HepG2 (cell line): ENCODE data around the gene PGK2. TPM values are rescaled to one million over a fixed set of nuclear protein-coding genes. Genes with fewer than 3 reads are reported as not detected.

Experiments
- ATAC-seq: fragments of 200-7000 bp; cut with Tn5 transposase; 3 replicates; pipeline ENCODE4 v1.9.1; 2020; ENCODE audit warnings: mild to moderate bottlenecking, moderate library complexity
- BruUV-seq: library from RNA; stranded (reverse); fragments of 400-500 nt; replicated peaks from 2 replicates; lab custom pipeline; 2021; lab: Mats Ljungman, UMichigan
- CTCF ChIA-PET: fragments of 300-600 bp; formaldehyde crosslinking; extraction: SDS; loops from one replicate; lab custom pipeline; 2021; ENCODE audit warnings: low total read pairs, inconsistent platforms, low intra/inter-chr PET ratio; lab: Yijun Ruan, JAX
- POLR2A ChIA-PET: fragments of 350-600 bp; sonication (Branson Sonifier 250); formaldehyde crosslinking; loops from one replicate; lab custom pipeline; 2020; ENCODE audit warnings: antibody characterized with exemption, inconsistent platforms; lab: Yijun Ruan, JAX
- DNase-seq: peaks from one replicate; pipeline ENCODE4 v3.0.0-alpha.2; 2015; ENCODE audit warnings: low spot score
- FAIRE-seq: peaks from 3 replicates; lab custom pipeline; 2011; peaks lifted over from hg19 to GRCh38; lab: Jason Lieb, UNC
- H2AFZ ChIP-seq: one replicate; pipeline ENCODE4 v1.6.1; 2011; ENCODE audit warnings: low read length, inconsistent platforms
- H3K27ac ChIP-seq: fragments of 300-600 bp; 3 replicates; pipeline ENCODE4 v1.8.0; 2011; ENCODE audit warnings: mixed run types, mild to moderate bottlenecking, mixed read lengths, low read length, inconsistent platforms; ENCODE audit not compliant: insufficient read depth; ENCODE audit errors: extremely low read length
- H3K27me3 ChIP-seq, 2 experiments: fragments of 200-600 bp in 1 of 2; 2 replicates in 1 of 2; 3 replicates in 1 of 2; pipeline versions ENCODE4 v1.6.0 to v1.8.0; 2011; ENCODE audit warnings: low read length in 2 of 2, mild to moderate bottlenecking in 2 of 2, moderate library complexity in 2 of 2, inconsistent platforms in 1 of 2; ENCODE audit not compliant: insufficient read depth in 2 of 2, control insufficient read depth in 1 of 2
- H3K36me3 ChIP-seq, 2 experiments: fragments of 200-600 bp in 1 of 2; replicated peaks in 1 of 2; 2 replicates in 1 of 2; 3 replicates in 1 of 2; pipeline versions ENCODE4 v1.5.1 to v1.8.0; 2011; ENCODE audit warnings: low read length in 2 of 2, inconsistent platforms in 1 of 2; ENCODE audit not compliant: insufficient read depth in 2 of 2, control insufficient read depth in 1 of 2
- H3K4me1 ChIP-seq: 2 replicates; pipeline ENCODE4 v1.5.1; 2012; ENCODE audit warnings: low read length, inconsistent platforms; ENCODE audit not compliant: insufficient read depth
- H3K4me2 ChIP-seq: 2 replicates; pipeline ENCODE4 v1.6.0; 2011; ENCODE audit warnings: low read depth, low read length, inconsistent platforms
- H3K4me3 ChIP-seq, 3 experiments: fragments of 200-600 bp in 1 of 3; sonication (generic), shearing (Covaris generic) in 1 of 3; replicated peaks in 1 of 3; 2 replicates each; pipeline ENCODE4 v1.5.1; 2011 to 2016; ENCODE audit warnings: low read length in 3 of 3, inconsistent platforms in 2 of 3, low read depth in 2 of 3, mild to moderate bottlenecking in 2 of 3, control low read depth in 1 of 3, mixed read lengths in 1 of 3; ENCODE audit not compliant: insufficient read depth in 1 of 3
- H3K79me2 ChIP-seq: one replicate; pipeline ENCODE4 v1.6.1; 2011; ENCODE audit warnings: low read length, inconsistent platforms; ENCODE audit not compliant: insufficient read depth
- H3K9ac ChIP-seq: 2 replicates; pipeline ENCODE4 v1.6.0; 2011; ENCODE audit warnings: mild to moderate bottlenecking, low read depth, low read length, inconsistent platforms; ENCODE audit not compliant: insufficient read depth
- H3K9me3 ChIP-seq: 2 replicates; pipeline ENCODE4 v1.5.1; 2012; ENCODE audit warnings: mild to moderate bottlenecking, low read length
- H4K20me1 ChIP-seq: 2 replicates; pipeline ENCODE4 v1.6.0; 2011; ENCODE audit warnings: inconsistent platforms, mild to moderate bottlenecking, low read length, moderate library complexity; ENCODE audit not compliant: insufficient read depth
- EEA1 ChIP-seq: sonication (generic); formaldehyde crosslinking; IDR thresholded peaks from 2 replicates; pipeline ENCODE4 v1.5.1; 2020; ENCODE audit warnings: mild to moderate bottlenecking, missing genetic modification reagents, borderline replicate concordance
- FOXP1 ChIP-seq, 2 experiments: fragments of 450-650 bp in 1 of 2; IDR thresholded peaks; 2 replicates each; pipeline ENCODE4 v1.6.1; 2017 to 2018; ENCODE audit warnings: antibody characterized with exemption in 1 of 2
- GMEB2 ChIP-seq: IDR thresholded peaks from 2 replicates; pipeline ENCODE4 v1.6.1; 2016; ENCODE audit warnings: missing biosample characterization, missing genetic modification reagents, low read depth
- ZNF207 ChIP-seq: fragments of 450-650 bp; IDR thresholded peaks from 2 replicates; pipeline ENCODE4 v1.6.1; 2016; ENCODE audit warnings: antibody characterized with exemption, borderline replicate concordance
- ZNF501 ChIP-seq: sonication (generic); formaldehyde crosslinking; IDR thresholded peaks from 2 replicates; pipeline ENCODE4 v1.5.1; 2020; ENCODE audit warnings: mild to moderate bottlenecking, moderate library complexity, missing genetic modification reagents
- WGBS: methylation state at CpG from one replicate; pipeline ENCODE4 v1.1.6; 2017; ENCODE audit warnings: low lambda C conversion rate; 5-methylcytosine and 5-hydroxymethylcytosine counted together
- in situ Hi-C: cut with HindIII; loops from 2 replicates; pipeline ENCODE4 v1.10.0; 2017; ENCODE audit warnings: low pct_unique_long_range_greater_than_20kb; ENCODE audit not compliant: extremely low pct_ligation_motif_present
- intact Hi-C: fragments of 100-400 bp; cut with micrococcal nuclease; formaldehyde crosslinking; loops from one replicate; pipeline ENCODE4 v1.10.0; 2022; ENCODE audit not compliant: unreplicated experiment
- polyA plus RNA-seq, 8 experiments: library from polyadenylated mRNA; depleted of rRNA in 3 of 8; stranded (reverse) in 7 of 8; unstranded in 1 of 8; fragments of >200 nt; fragmentation: Illumina TruSeq in 4 of 8; extraction: Trizol in 4 of 8; gene quantifications; 2 replicates each; pipeline versions ENCODE4 v1.2.1 to v1.2.3, GENCODE V29; 2011 to 2016; ENCODE audit warnings: low read depth in 4 of 8, missing spikeins in 1 of 8, mixed read lengths in 1 of 8; ENCODE audit not compliant: insufficient read depth in 1 of 8
- total RNA-seq, 5 experiments: library from RNA; depleted of rRNA; stranded (reverse); fragments of >200 nt; fragmentation: Illumina TruSeq; extraction: Trizol; gene quantifications; 2 replicates each; pipeline ENCODE4 v1.2.3, GENCODE V29; 2016; ENCODE audit warnings: low read depth in 1 of 5
- TF ChIP-seq, protein P1 (sequence below): sonication (generic); formaldehyde crosslinking; IDR thresholded peaks from 2 replicates; pipeline ENCODE4 v1.4.0; 2020; ENCODE audit warnings: missing genetic modification reagents
- TF ChIP-seq, protein P2 (sequence below): fragments of 450-650 bp; IDR thresholded peaks from 2 replicates; pipeline ENCODE4 v1.6.1; 2016
- TF ChIP-seq, protein P3 (sequence below): IDR thresholded peaks from 2 replicates; pipeline ENCODE4 v1.6.1; 2018; ENCODE audit warnings: missing genetic modification reagents

The PGK2 gene
- total and polyA plus RNA-seq, 2 of the 13 experiments (the other 11 are each of a cell fraction or from before 2014, with no cell fraction given): not detected

DNA sequence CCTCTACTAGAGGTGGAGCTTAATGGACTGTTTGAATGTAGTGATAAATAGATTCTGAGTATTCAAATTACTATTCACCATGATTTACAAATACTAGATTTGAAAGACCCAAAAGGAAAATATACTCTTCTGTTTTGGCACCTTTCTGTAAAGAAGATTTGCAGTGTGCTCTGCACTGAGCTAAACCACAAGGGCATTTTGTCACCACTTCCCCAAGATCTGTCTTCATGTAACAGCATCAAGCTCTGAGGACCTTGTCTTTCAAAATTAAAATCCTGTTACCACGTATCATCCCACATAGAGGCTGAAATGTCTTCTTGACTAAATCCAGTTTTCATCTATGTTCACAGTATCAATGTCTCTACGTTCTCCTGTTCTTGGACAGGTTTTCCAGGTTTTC, 3.3 kb upstream of the PGK2 start:
- Histone ChIP-seq H3K27ac (no peak overlapping the region), H4K20me1 (no peaks in the 10 kb centered on the region), H3K4me1 (no peaks in the 10 kb centered on the region), H3K9ac (no peak overlapping the region), H3K79me2 (no peaks in the 10 kb centered on the region), H3K36me3 (no peaks in the 10 kb centered on the region), H3K4me3 (no peak overlapping the region), H3K9me3 (no peaks in the 10 kb centered on the region), H3K27me3 (no peaks in the 10 kb centered on the region), H3K4me2 (no peak overlapping the region), H2AFZ (no peak overlapping the region)
- ATAC-seq: no peak
- intact Hi-C loops: no loop called here
- 0% methylated on average over 2 of the region's 2 CpGs for WGBS
- in situ Hi-C loops: no loop called here
- no peak for DNase-seq
- no peak for FAIRE-seq
- TF ChIP-seq FOXP1 (IDR thresholded peaks at IDR 0.05) (no peak), FOXP1 (CRISPR knock-in tag; IDR thresholded peaks at IDR 0.05) (no peak), GMEB2 (no peak), ZNF207 (no peak), EEA1 (CRISPR knock-in tag) (no peak), ZNF501 (CRISPR knock-in tag) (no peak)
- TF ChIP-seq, protein P1, sequence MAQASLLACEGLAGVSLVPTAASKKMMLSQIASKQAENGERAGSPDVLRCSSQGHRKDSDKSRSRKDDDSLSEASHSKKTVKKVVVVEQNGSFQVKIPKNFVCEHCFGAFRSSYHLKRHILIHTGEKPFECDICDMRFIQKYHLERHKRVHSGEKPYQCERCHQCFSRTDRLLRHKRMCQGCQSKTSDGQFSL (CRISPR knock-in tag): no peak
- TF ChIP-seq, protein P2, sequence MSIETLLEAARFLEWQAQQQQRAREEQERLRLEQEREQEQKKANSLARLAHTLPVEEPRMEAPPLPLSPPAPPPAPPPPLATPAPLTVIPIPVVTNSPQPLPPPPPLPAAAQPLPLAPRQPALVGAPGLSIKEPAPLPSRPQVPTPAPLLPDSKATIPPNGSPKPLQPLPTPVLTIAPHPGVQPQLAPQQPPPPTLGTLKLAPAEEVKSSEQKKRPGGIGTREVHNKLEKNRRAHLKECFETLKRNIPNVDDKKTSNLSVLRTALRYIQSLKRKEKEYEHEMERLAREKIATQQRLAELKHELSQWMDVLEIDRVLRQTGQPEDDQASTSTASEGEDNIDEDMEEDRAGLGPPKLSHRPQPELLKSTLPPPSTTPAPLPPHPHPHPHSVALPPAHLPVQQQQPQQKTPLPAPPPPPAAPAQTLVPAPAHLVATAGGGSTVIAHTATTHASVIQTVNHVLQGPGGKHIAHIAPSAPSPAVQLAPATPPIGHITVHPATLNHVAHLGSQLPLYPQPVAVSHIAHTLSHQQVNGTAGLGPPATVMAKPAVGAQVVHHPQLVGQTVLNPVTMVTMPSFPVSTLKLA: no peak
- TF ChIP-seq, protein P3, sequence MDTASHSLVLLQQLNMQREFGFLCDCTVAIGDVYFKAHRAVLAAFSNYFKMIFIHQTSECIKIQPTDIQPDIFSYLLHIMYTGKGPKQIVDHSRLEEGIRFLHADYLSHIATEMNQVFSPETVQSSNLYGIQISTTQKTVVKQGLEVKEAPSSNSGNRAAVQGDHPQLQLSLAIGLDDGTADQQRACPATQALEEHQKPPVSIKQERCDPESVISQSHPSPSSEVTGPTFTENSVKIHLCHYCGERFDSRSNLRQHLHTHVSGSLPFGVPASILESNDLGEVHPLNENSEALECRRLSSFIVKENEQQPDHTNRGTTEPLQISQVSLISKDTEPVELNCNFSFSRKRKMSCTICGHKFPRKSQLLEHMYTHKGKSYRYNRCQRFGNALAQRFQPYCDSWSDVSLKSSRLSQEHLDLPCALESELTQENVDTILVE (CRISPR knock-in tag): no peak
- POLR2A ChIA-PET: no interaction called here
- no TSS peak for BruUV-seq
- CTCF ChIA-PET: no interaction called here
